ENCODE results near the gene CACNB1. TPM values are rescaled to one million over a fixed set of nuclear protein-coding genes. Genes with fewer than 3 reads are reported as not detected.

CACNB1 gene
- polyA plus RNA-seq, 1 of the 3 experiments (the other 2 are of a cell fraction), result 7.4 TPM

- TF ChIP-seq REST (IDR thresholded peaks at IDR 0.05; ENCODE audit: low read depth, low read length) (no peak), MEF2A (IDR thresholded peaks at IDR 0.05; ENCODE audit: borderline replicate concordance, low read depth) (no peak), SMC3 (IDR thresholded peaks at IDR 0.05; ENCODE audit: low read depth, low read length) (peak; percentile 33; the same call in 1 of the 2 replicates), NFIC (IDR thresholded peaks at IDR 0.05; ENCODE audit: borderline replicate concordance) (no peak), ELF1 (IDR thresholded peaks at IDR 0.05) (no peak), RFX5 (IDR thresholded peaks at IDR 0.05; ENCODE audit: low read length) (no peak), TAF1 (IDR thresholded peaks at IDR 0.05; ENCODE audit: borderline replicate concordance, low read depth, low read length) (no peak), USF2 (IDR thresholded peaks at IDR 0.05; ENCODE audit: borderline replicate concordance, low read depth, low read length) (no peak), SIN3A (IDR thresholded peaks at IDR 0.05; ENCODE audit: borderline replicate concordance, low read depth, low read length) (no peak), GATA2 (CRISPR knock-in tag; IDR thresholded peaks at IDR 0.05) (no peak), CHD2 (IDR thresholded peaks at IDR 0.05; ENCODE audit: low read length, partially characterized antibody) (no peak), TEAD4 (IDR thresholded peaks at IDR 0.05; ENCODE audit: borderline replicate concordance, insufficient read depth) (no peak), EZH2phosphoT487 (IDR thresholded peaks at IDR 0.05; ENCODE audit: borderline replicate concordance, low read depth) (no peak), RCOR1 (IDR thresholded peaks at IDR 0.05; ENCODE audit: low read length) (no peak), RAD21 (IDR thresholded peaks at IDR 0.05; ENCODE audit: low read length) (peak; percentile 43), ZBTB33 (IDR thresholded peaks at IDR 0.05; ENCODE audit: borderline replicate concordance, low read depth) (no peak), MAX (IDR thresholded peaks at IDR 0.05; ENCODE audit: low read depth) (no peak), FOXJ3 (CRISPR knock-in tag; IDR thresholded peaks at IDR 0.05) (no peak), PBX3 (IDR thresholded peaks at IDR 0.05) (no peak), MXI1 (IDR thresholded peaks at IDR 0.05; ENCODE audit: low read depth, low read length) (peak; percentile 71), USF1 (IDR thresholded peaks at IDR 0.05; ENCODE audit: borderline replicate concordance, low read depth) (no peak), GABPA (IDR thresholded peaks at IDR 0.05; ENCODE audit: low read depth) (no peak)
These were observed 3.1 kb downstream of the CACNB1 start (continued) for GRCh38 chr17:39194089-39194984.
